Measurements from ENCODE around the gene TBC1D1. TPM values are rescaled to one million over a fixed set of nuclear protein-coding genes. Genes with fewer than 3 reads are reported as not detected.

Gene TBC1D1
- total and polyA plus RNA-seq, 2 of the 8 experiments (the other 6 are each of a cell fraction or from before 2014, with no cell fraction given) = 96.9 to 162 TPM

DNA sequence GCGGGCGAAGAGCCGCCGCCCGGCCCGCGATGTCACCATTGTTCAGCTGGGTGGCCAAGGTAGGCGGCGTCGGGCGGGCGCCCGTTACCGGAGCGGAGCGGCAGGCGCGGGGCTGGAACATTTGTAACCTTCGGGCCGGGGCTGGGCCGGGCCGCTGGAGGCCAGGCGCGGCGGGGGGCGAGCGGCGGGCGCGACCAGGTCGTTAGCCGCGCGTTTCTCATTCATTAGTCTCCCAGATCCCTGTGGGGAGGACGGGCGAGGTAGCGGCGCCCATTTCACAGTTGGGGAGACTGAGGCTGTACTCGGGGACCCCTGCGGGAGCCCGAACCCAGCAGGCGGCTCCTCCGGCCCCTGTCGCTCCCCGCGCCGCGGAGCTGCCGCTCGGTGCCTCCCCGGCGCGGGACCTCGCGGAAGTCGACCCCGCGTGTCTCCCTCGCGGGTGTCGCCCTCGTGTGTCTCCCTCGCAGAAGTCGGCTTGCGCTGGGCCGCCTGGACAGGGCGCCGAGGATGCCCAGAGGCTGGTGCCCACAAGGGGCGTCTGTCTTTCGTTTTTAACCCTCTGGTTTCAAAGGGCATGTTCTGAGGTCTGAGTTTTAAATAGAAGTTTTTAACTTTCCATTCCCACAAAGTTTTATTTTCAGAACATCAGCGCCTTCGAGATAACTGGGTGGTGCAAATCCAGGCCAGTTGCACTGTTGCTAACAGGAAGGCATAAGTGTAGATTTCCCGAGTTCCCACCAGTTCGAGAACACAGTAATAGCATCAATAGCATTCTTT, 86.8 kb downstream of the TBC1D1 start:
- Histone ChIP-seq H3K79me1 (ENCODE audit: low read depth, low read length) (no peaks in the 10 kb centered on the region), H2BK120ac (replicated peaks; ENCODE audit: low read depth, low read length) (no peak overlapping the region), H3K18ac (ENCODE audit: extremely low read depth, low read length) (no peak overlapping the region; the same call in 1 of the 2 replicates), H3K9me3 (ENCODE audit: insufficient read depth in 2 of 2, low read depth in 1 of 2, low read length in 1 of 2) (no peaks in the 10 kb centered on the region), H3K4me3 (ENCODE audit: extremely low read depth in 1 of 4, insufficient read depth in 2 of 4, low read depth in 3 of 4, low read length in 4 of 4) (peak overlapping the region; percentile 62 to 96 (median 68)), H3K9ac (replicated peaks in 1 of 4; ENCODE audit: extremely low read depth in 1 of 4, low read depth in 3 of 4, low read length in 3 of 4) (peak overlapping the region in 3 of 4 experiments; percentile 43 to 61 (median 54); a peak in 5 of 7 replicates), H4K20me1 (replicated peaks in 1 of 2; ENCODE audit: control insufficient read depth in 1 of 2, insufficient read depth in 2 of 2, low read length in 2 of 2) (peaks cover 5 to 6% of the 10 kb centered on the region in 2 experiments), H3K4me2 (ENCODE audit: insufficient read depth in 1 of 2, low read depth in 2 of 2, low read length in 2 of 2) (peak overlapping the region; percentile 67 to 72), H3K27me3 (replicated peaks in 1 of 4; ENCODE audit: control insufficient read depth in 3 of 4, extremely low read depth in 1 of 4, insufficient read depth in 3 of 4, low read length in 3 of 4) (no peaks in the 10 kb centered on the region), H3K36me3 (ENCODE audit: control insufficient read depth in 2 of 4, insufficient read depth in 4 of 4, low read length in 3 of 4) (no peaks in the 10 kb centered on the region), H2BK12ac (ENCODE audit: low read depth, low read length) (peak overlapping the region; percentile 53; the same call in 1 of the 2 replicates), H4K8ac (ENCODE audit: extremely low read depth, insufficient read depth, low read length) (peak overlapping the region; percentile 71; the same call in 1 of the 2 replicates), H2BK15ac (ENCODE audit: low read length) (no peak overlapping the region), H3K23ac (ENCODE audit: insufficient read length) (no peak overlapping the region), H2BK20ac (ENCODE audit: low read length) (no peak overlapping the region), H3K4me1 (replicated peaks in 1 of 4; ENCODE audit: control insufficient read depth in 3 of 4, insufficient read depth in 4 of 4, low read length in 3 of 4) (peaks cover 8 to 20% (median 12%) of the 10 kb centered on the region in 4 experiments; a peak in 6 of 7 replicates), H2AFZ (ENCODE audit: low read length) (no peak overlapping the region), H3K14ac (ENCODE audit: insufficient read length) (no peak overlapping the region), H2BK5ac (ENCODE audit: low read depth, low read length) (no peak overlapping the region), H3K56ac (replicated peaks; ENCODE audit: insufficient read length, low read depth, low read length) (no peak overlapping the region), H2AK5ac (ENCODE audit: low read depth, low read length) (no peak overlapping the region), H3K4ac (replicated peaks; ENCODE audit: insufficient read length, low read depth, low read length) (no peak overlapping the region), H3K27ac (ENCODE audit: low read depth, low read length) (no peak overlapping the region), H3K23me2 (ENCODE audit: low read depth, low read length) (peaks cover 3% of the 10 kb centered on the region; the same call in 1 of the 2 replicates), H3K79me2 (ENCODE audit: control insufficient read depth in 1 of 2, insufficient read depth in 2 of 2, low read length in 2 of 2) (peaks cover 0 to 45% of the 10 kb centered on the region in 2 experiments; a peak in 3 of 4 replicates), H4K5ac (ENCODE audit: insufficient read length, low read depth, low read length) (no peak overlapping the region), H4K91ac (replicated peaks; ENCODE audit: insufficient read length, low read length) (no peak overlapping the region)
- 3% methylated on average over 63 of the region's 74 CpGs; no CpG with 5 or more reads in 1 of the 2 experiments for WGBS, 2 experiments (ENCODE audit: extremely low coverage in 1 of 2, insufficient coverage in 1 of 2, insufficient read length in 1 of 2, insufficient replicate concordance in 2 of 2, low coverage in 1 of 2, low lambda C conversion rate in 2 of 2, missing lambda C conversion rate in 1 of 2)
- DNase-seq (ENCODE audit: low read depth in 1 of 2, low spot score in 2 of 2) (peak in 1 of 2 experiments; percentile 72), FAIRE-seq (peak; percentile 48)
- ChIA-PET CTCF (ENCODE audit: partially characterized antibody) (interaction anchor here (0.9 to 1.4 kb wide), 7 partner anchors 54 to 202 kb away, joined by 3 to 5 read pairs (median 3); no protein-coding TSS in a partner anchor), POLR2A (ENCODE audit: partially characterized antibody) (interaction anchor here (1.1 to 4.9 kb wide), 5 partner anchors 12 to 40 kb away, joined by 3 to 26 read pairs (median 3); no protein-coding TSS in a partner anchor)
- TF ChIP-seq CEBPB (IDR thresholded peaks at IDR 0.05; ENCODE audit: low read depth, low read length) (no peak), YY1 (IDR thresholded peaks at IDR 0.05; ENCODE audit: low read depth, low read length) (no peak), CHD2 (IDR thresholded peaks at IDR 0.05; ENCODE audit: low read length) (no peak), SIN3A (conservative IDR thresholded peaks at IDR 0.05 in 1 of 2, IDR thresholded peaks at IDR 0.05 in 1 of 2; ENCODE audit: low read depth in 1 of 2, low read length in 2 of 2) (0 out of 4 replicates have a peak, but pooled peaks of 1 of the 2 experiments have one; percentile 31)
- TF ChIP-seq, protein P1, sequence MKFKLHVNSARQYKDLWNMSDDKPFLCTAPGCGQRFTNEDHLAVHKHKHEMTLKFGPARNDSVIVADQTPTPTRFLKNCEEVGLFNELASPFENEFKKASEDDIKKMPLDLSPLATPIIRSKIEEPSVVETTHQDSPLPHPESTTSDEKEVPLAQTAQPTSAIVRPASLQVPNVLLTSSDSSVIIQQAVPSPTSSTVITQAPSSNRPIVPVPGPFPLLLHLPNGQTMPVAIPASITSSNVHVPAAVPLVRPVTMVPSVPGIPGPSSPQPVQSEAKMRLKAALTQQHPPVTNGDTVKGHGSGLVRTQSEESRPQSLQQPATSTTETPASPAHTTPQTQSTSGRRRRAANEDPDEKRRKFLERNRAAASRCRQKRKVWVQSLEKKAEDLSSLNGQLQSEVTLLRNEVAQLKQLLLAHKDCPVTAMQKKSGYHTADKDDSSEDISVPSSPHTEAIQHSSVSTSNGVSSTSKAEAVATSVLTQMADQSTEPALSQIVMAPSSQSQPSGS (IDR thresholded peaks at IDR 0.05; ENCODE audit: low read length) = 0 out of 2 replicates have a peak, but pooled peaks have one; percentile 47
- TF ChIP-seq, protein P2, sequence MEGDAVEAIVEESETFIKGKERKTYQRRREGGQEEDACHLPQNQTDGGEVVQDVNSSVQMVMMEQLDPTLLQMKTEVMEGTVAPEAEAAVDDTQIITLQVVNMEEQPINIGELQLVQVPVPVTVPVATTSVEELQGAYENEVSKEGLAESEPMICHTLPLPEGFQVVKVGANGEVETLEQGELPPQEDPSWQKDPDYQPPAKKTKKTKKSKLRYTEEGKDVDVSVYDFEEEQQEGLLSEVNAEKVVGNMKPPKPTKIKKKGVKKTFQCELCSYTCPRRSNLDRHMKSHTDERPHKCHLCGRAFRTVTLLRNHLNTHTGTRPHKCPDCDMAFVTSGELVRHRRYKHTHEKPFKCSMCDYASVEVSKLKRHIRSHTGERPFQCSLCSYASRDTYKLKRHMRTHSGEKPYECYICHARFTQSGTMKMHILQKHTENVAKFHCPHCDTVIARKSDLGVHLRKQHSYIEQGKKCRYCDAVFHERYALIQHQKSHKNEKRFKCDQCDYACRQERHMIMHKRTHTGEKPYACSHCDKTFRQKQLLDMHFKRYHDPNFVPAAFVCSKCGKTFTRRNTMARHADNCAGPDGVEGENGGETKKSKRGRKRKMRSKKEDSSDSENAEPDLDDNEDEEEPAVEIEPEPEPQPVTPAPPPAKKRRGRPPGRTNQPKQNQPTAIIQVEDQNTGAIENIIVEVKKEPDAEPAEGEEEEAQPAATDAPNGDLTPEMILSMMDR (IDR thresholded peaks at IDR 0.05; ENCODE audit: control extremely low read depth in 1 of 3, insufficient read depth in 1 of 3, low read depth in 1 of 3, low read length in 3 of 3) = peak; percentile 46 to 56 (median 55)
